ENCODE data around the gene NFIB.

Gene NFIB

DNA sequence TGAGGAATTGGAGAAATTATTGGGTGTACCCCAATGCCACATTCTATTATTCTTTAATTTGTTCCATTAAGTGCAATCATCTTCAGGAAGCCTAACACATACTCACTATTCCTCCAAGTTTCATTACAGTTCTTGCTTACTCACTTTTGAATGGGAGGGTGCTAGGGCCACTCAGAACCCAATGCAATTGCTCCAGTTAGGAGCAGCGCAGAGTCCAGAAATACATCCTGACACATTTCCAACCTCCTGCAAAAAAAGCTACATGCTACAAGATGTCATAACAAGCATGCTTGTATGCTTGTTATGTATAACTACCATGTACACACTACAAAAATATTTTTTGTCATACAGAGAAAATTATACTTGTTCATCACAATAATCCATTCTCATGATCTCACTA lies 27.8 kb downstream of the NFIB start:
- H3K4me3 ChIP-seq (ENCODE audit: low read depth, low read length), result no peak overlapping the region
- H3K4me1 ChIP-seq (ENCODE audit: control insufficient read depth, insufficient read depth, low read length), result peaks cover 3% of the 10 kb centered on the region; the same call in 1 of the 2 replicates
- H3K27me3 ChIP-seq (ENCODE audit: control insufficient read depth, insufficient read depth, low read length), result no peaks in the 10 kb centered on the region
- no peaks in the 10 kb centered on the region for H3K36me3 ChIP-seq (ENCODE audit: control insufficient read depth, insufficient read depth, low read length)
- no peaks in the 10 kb centered on the region for H3K9me3 ChIP-seq (ENCODE audit: control insufficient read depth, insufficient read depth, low read depth, low read length)
- no peak overlapping the region for H3K27ac ChIP-seq (ENCODE audit: low read depth, low read length)
- H3K9ac ChIP-seq (ENCODE audit: low read length), result no peak overlapping the region

- Histone ChIP-seq H3K9me3 (ENCODE audit: control insufficient read depth, insufficient read depth, low read depth, low read length) (no peaks in the 10 kb centered on the region), H3K36me3 (ENCODE audit: control insufficient read depth, insufficient read depth, low read length) (no peaks in the 10 kb centered on the region), H3K27ac (ENCODE audit: low read depth, low read length) (no peak overlapping the region), H3K9ac (ENCODE audit: low read length) (no peak overlapping the region), H3K27me3 (ENCODE audit: control insufficient read depth, insufficient read depth, low read length) (no peaks in the 10 kb centered on the region), H3K4me1 (ENCODE audit: control insufficient read depth, insufficient read depth, low read length) (peaks cover 3% of the 10 kb centered on the region; the same call in 1 of the 2 replicates), H3K4me3 (ENCODE audit: low read depth, low read length) (no peak overlapping the region)
Measured at GRCh38 chr9:14283276-14283675, 30.7 kb downstream of the NFIB start.

DNA sequence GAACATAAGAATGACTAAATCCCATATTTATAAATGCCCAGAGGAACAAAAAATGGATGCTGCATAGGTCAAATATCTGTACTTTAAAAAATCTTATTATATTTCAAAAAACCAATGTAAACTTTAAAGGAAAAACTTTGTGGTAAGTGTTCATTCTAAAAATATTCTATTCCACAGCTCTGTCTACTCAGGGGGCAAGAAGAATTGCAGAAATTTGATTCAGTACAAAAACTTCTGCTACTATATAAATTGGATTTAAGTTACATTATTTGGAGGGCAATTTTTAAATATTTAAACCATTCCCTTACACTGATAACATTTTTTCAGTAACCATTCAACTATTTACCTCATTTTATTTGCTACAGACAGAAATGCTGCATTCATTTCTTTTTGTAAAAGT lies 32.1 kb downstream of the NFIB start:
- Histone ChIP-seq H3K4me1 (ENCODE audit: control insufficient read depth, insufficient read depth, low read length) (peaks cover 10% of the 10 kb centered on the region), H3K36me3 (ENCODE audit: control insufficient read depth, insufficient read depth, low read length) (no peaks in the 10 kb centered on the region), H3K27ac (ENCODE audit: low read depth, low read length) (no peak overlapping the region), H3K4me3 (ENCODE audit: low read depth, low read length) (no peak overlapping the region), H3K9me3 (ENCODE audit: control insufficient read depth, insufficient read depth, low read depth, low read length) (no peaks in the 10 kb centered on the region), H3K27me3 (ENCODE audit: control insufficient read depth, insufficient read depth, low read length) (no peaks in the 10 kb centered on the region), H3K9ac (ENCODE audit: low read length) (no peak overlapping the region)

GRCh38 chr9:14281136-14281795 lies 32.7 kb downstream of the NFIB start:
- H3K27ac ChIP-seq (ENCODE audit: low read depth, low read length), result no peak overlapping the region
- H3K27me3 ChIP-seq (ENCODE audit: control insufficient read depth, insufficient read depth, low read length), result no peaks in the 10 kb centered on the region
- H3K9me3 ChIP-seq (ENCODE audit: control insufficient read depth, insufficient read depth, low read depth, low read length), result no peaks in the 10 kb centered on the region
- H3K4me3 ChIP-seq (ENCODE audit: low read depth, low read length), result no peak overlapping the region
- peaks cover 15% of the 10 kb centered on the region for H3K4me1 ChIP-seq (ENCODE audit: control insufficient read depth, insufficient read depth, low read length)
- H3K36me3 ChIP-seq (ENCODE audit: control insufficient read depth, insufficient read depth, low read length), result no peaks in the 10 kb centered on the region
- H3K9ac ChIP-seq (ENCODE audit: low read length), result no peak overlapping the region

GRCh38 chr9:14279671-14280070 lies 34.3 kb downstream of the NFIB start:
- Histone ChIP-seq H3K36me3 (ENCODE audit: control insufficient read depth, insufficient read depth, low read length) (no peaks in the 10 kb centered on the region), H3K27me3 (ENCODE audit: control insufficient read depth, insufficient read depth, low read length) (no peaks in the 10 kb centered on the region), H3K4me3 (ENCODE audit: low read depth, low read length) (no peak overlapping the region), H3K9me3 (ENCODE audit: control insufficient read depth, insufficient read depth, low read depth, low read length) (no peaks in the 10 kb centered on the region), H3K4me1 (ENCODE audit: control insufficient read depth, insufficient read depth, low read length) (peaks cover 31% of the 10 kb centered on the region), H3K27ac (ENCODE audit: low read depth, low read length) (no peak overlapping the region), H3K9ac (ENCODE audit: low read length) (no peak overlapping the region)

GRCh38 chr9:14278291-14278721 lies 35.6 kb downstream of the NFIB start:
- H3K27ac ChIP-seq (ENCODE audit: low read depth, low read length), result no peak overlapping the region
- no peak overlapping the region for H3K4me3 ChIP-seq (ENCODE audit: low read depth, low read length)
- peaks cover 40% of the 10 kb centered on the region for H3K4me1 ChIP-seq (ENCODE audit: control insufficient read depth, insufficient read depth, low read length)

DNA sequence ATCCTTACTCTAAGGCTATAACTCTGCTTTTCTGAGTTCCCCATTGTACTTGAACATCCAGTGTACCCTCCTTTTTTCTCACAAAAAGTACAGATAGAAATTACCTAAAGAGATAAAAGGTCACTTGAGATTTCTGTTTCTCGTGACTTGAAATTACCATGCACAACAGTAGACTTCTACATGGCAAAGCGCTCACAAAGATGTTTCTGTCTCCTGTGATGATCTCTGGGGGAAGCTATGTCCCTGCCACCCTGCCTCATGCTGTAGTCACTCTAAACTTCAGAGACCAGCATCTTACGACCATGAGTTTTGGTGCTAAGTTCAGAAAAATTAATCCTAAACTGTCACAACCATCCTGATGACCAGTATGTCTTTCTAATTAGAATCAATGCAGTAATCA lies 36.2 kb downstream of the NFIB start:
- H3K4me1 ChIP-seq (ENCODE audit: control insufficient read depth, insufficient read depth, low read length), result peaks cover 45% of the 10 kb centered on the region
- no peaks in the 10 kb centered on the region for H3K27me3 ChIP-seq (ENCODE audit: control insufficient read depth, insufficient read depth, low read length)
- H3K27ac ChIP-seq (ENCODE audit: low read depth, low read length), result no peak overlapping the region

More at GRCh38 chr9:14278291-14278721, 35.6 kb downstream of the NFIB start:
- no peaks in the 10 kb centered on the region for H3K36me3 ChIP-seq (ENCODE audit: control insufficient read depth, insufficient read depth, low read length)
- no peak overlapping the region for H3K9ac ChIP-seq (ENCODE audit: low read length)
- H3K27me3 ChIP-seq (ENCODE audit: control insufficient read depth, insufficient read depth, low read length), result no peaks in the 10 kb centered on the region
- no peaks in the 10 kb centered on the region for H3K9me3 ChIP-seq (ENCODE audit: control insufficient read depth, insufficient read depth, low read depth, low read length)

DNA sequence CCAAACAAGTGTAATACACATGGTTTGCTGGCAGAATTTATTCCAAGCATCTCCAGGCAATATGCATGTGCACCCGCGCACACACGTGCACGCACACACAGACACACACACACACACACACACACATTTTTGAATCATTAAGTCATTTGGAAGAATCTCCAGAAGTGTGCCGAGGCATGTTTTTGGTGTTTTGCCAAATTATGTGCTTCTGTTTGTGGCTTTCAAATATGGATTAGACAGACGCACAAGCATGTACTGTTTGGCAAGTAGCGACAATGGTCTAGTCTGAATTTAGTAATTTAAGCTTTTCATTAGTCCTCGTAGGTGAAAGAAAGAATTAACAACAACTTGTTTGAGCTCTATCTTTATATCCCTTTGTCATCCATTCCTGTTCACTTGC lies 36.7 kb downstream of the NFIB start:
- no peak overlapping the region for H3K9ac ChIP-seq (ENCODE audit: low read length)
- peaks cover 46% of the 10 kb centered on the region for H3K4me1 ChIP-seq (ENCODE audit: control insufficient read depth, insufficient read depth, low read length)
- no peaks in the 10 kb centered on the region for H3K27me3 ChIP-seq (ENCODE audit: control insufficient read depth, insufficient read depth, low read length)
- no peaks in the 10 kb centered on the region for H3K9me3 ChIP-seq (ENCODE audit: control insufficient read depth, insufficient read depth, low read depth, low read length)
- H3K4me3 ChIP-seq (ENCODE audit: low read depth, low read length), result no peak overlapping the region
- H3K36me3 ChIP-seq (ENCODE audit: control insufficient read depth, insufficient read depth, low read length), result no peaks in the 10 kb centered on the region
- no peak overlapping the region for H3K27ac ChIP-seq (ENCODE audit: low read depth, low read length)

More for the DNA sequence above, 36.2 kb downstream of the NFIB start:
- Histone ChIP-seq H3K9me3 (ENCODE audit: control insufficient read depth, insufficient read depth, low read depth, low read length) (no peaks in the 10 kb centered on the region), H3K36me3 (ENCODE audit: control insufficient read depth, insufficient read depth, low read length) (no peaks in the 10 kb centered on the region), H3K4me3 (ENCODE audit: low read depth, low read length) (no peak overlapping the region), H3K9ac (ENCODE audit: low read length) (no peak overlapping the region)

GRCh38 chr9:14275331-14275730 lies 38.6 kb downstream of the NFIB start:
- Histone ChIP-seq H3K36me3 (ENCODE audit: control insufficient read depth, insufficient read depth, low read length) (no peaks in the 10 kb centered on the region), H3K4me3 (ENCODE audit: low read depth, low read length) (no peak overlapping the region), H3K27ac (ENCODE audit: low read depth, low read length) (peak overlapping the region; percentile 95), H3K27me3 (ENCODE audit: control insufficient read depth, insufficient read depth, low read length) (no peaks in the 10 kb centered on the region), H3K9ac (ENCODE audit: low read length) (no peak overlapping the region), H3K4me1 (ENCODE audit: control insufficient read depth, insufficient read depth, low read length) (peaks cover 55% of the 10 kb centered on the region), H3K9me3 (ENCODE audit: control insufficient read depth, insufficient read depth, low read depth, low read length) (no peaks in the 10 kb centered on the region)

DNA sequence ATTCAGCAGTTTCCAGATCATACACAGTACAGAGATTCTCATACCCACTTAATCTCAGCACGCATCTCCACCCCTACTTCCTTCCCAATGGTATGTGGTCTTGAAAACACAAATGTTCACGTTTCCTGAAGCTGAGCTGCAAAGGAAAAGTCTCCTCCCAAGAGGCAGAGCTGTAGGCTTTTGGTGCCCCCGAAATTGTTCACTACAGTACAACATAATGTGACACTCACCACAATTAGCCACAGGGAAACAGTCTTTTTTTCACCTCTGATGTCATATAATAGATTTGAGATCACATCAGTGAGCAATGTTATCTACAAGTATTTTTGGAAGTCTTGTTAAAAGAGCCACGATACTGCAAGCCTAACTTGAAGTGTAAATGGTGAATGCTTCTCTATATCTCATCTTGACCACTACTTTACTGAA lies 40.2 kb downstream of the NFIB start:
- H3K4me1 ChIP-seq (ENCODE audit: control insufficient read depth, insufficient read depth, low read length), result peaks cover 55% of the 10 kb centered on the region
- H3K27ac ChIP-seq (ENCODE audit: low read depth, low read length), result peak overlapping the region; percentile 95
- peak overlapping the region; percentile 35 for H3K4me3 ChIP-seq (ENCODE audit: low read depth, low read length)
- H3K36me3 ChIP-seq (ENCODE audit: control insufficient read depth, insufficient read depth, low read length), result no peaks in the 10 kb centered on the region
- H3K9ac ChIP-seq (ENCODE audit: low read length), result no peak overlapping the region
- no peaks in the 10 kb centered on the region for H3K27me3 ChIP-seq (ENCODE audit: control insufficient read depth, insufficient read depth, low read length)
- H3K9me3 ChIP-seq (ENCODE audit: control insufficient read depth, insufficient read depth, low read depth, low read length), result no peaks in the 10 kb centered on the region

GRCh38 chr9:14272927-14273528 lies 40.9 kb downstream of the NFIB start:
- H3K4me3 ChIP-seq (ENCODE audit: low read depth, low read length), result peak overlapping the region; percentile 35; the same call in 1 of the 2 replicates
- H3K36me3 ChIP-seq (ENCODE audit: control insufficient read depth, insufficient read depth, low read length), result no peaks in the 10 kb centered on the region
- no peaks in the 10 kb centered on the region for H3K27me3 ChIP-seq (ENCODE audit: control insufficient read depth, insufficient read depth, low read length)
- H3K4me1 ChIP-seq (ENCODE audit: control insufficient read depth, insufficient read depth, low read length), result peaks cover 55% of the 10 kb centered on the region
- H3K27ac ChIP-seq (ENCODE audit: low read depth, low read length), result peak overlapping the region; percentile 28; the same call in 1 of the 2 replicates
- no peak overlapping the region for H3K9ac ChIP-seq (ENCODE audit: low read length)
- no peaks in the 10 kb centered on the region for H3K9me3 ChIP-seq (ENCODE audit: control insufficient read depth, insufficient read depth, low read depth, low read length)
